ENCODE results near the gene ANO3.

Gene ANO3

DNA sequence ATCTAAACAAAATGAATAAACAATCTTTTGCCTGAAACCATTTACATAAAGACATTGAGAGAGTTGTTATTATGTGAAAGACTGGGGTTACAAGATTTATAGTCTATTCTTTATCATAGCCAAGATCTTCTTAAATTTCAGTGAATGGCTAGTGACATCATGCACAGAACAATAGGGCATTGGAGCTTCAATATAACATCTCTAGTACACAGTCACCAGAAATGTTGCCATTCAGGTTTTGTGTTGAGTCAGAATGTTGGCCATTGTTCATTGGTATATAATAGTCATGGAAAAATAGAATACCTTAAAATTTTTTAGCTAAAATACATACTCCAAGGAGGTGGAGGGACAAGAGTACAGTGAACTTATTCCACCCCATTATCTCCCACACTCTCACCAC lies 345.6 kb downstream of the ANO3 start:
- DNase-seq (ENCODE audit: low spot score), result no peak
- TF ChIP-seq, protein P1, sequence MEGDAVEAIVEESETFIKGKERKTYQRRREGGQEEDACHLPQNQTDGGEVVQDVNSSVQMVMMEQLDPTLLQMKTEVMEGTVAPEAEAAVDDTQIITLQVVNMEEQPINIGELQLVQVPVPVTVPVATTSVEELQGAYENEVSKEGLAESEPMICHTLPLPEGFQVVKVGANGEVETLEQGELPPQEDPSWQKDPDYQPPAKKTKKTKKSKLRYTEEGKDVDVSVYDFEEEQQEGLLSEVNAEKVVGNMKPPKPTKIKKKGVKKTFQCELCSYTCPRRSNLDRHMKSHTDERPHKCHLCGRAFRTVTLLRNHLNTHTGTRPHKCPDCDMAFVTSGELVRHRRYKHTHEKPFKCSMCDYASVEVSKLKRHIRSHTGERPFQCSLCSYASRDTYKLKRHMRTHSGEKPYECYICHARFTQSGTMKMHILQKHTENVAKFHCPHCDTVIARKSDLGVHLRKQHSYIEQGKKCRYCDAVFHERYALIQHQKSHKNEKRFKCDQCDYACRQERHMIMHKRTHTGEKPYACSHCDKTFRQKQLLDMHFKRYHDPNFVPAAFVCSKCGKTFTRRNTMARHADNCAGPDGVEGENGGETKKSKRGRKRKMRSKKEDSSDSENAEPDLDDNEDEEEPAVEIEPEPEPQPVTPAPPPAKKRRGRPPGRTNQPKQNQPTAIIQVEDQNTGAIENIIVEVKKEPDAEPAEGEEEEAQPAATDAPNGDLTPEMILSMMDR (IDR thresholded peaks at IDR 0.05; ENCODE audit: borderline replicate concordance, control extremely low read depth, extremely low read depth, insufficient read depth, missing control alignments), result no peak
- in situ Hi-C loops (cut with MboI; ENCODE audit: low sequenced_read_pairs, unreplicated experiment), result no loop called here

GRCh38 chr11:26687351-26687750 lies 355.4 kb downstream of the ANO3 start:
- TF ChIP-seq, protein P1 (IDR thresholded peaks at IDR 0.05; ENCODE audit: borderline replicate concordance, control extremely low read depth, extremely low read depth, insufficient read depth, missing control alignments), result no peak
- no peak for DNase-seq (ENCODE audit: low spot score)
- in situ Hi-C loops (cut with MboI; ENCODE audit: low sequenced_read_pairs, unreplicated experiment), result no loop called here

DNA sequence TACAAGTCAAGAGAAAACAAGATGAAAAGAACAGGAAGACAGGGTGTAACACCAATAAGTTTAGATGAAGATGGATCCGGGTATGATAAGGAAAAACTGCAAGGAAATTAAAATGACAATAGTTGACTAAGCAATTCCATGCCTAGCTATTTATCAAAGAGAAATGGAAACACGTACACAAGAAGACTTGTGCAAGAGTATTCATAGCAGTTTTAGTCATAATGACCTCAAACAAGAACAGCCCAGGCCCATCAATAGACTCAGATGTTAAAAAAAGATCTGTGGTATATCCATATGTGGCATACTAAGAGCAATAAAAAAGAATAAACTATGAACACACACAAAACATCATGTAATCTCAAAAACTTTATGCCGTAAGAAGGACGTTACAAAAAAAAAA lies 356.8 kb downstream of the ANO3 start:
- no peak for DNase-seq (ENCODE audit: low spot score)
- in situ Hi-C loops (cut with MboI; ENCODE audit: low sequenced_read_pairs, unreplicated experiment), result no loop called here
- TF ChIP-seq, protein P1 (IDR thresholded peaks at IDR 0.05; ENCODE audit: borderline replicate concordance, control extremely low read depth, extremely low read depth, insufficient read depth, missing control alignments), result no peak

DNA sequence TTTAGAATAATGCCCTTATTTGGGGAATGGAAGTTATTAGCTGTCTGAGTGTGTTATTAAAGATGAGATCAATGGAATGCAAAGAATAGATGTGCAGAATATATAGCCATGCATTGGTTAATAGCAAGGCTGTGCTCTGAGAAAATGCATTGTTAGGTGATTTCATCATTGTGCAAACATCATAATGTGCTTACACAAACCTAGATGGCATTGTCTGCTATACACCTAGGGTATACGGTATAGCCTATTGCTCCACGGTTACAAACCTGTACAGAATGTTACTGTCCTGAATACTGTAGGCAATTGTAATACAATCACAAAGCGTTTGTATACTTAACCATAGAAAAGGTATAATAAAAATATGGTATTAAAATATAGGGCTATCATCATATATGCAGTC lies 364.4 kb downstream of the ANO3 start:
- DNase-seq (ENCODE audit: low spot score), result no peak
- TF ChIP-seq, protein P1 (IDR thresholded peaks at IDR 0.05; ENCODE audit: borderline replicate concordance, control extremely low read depth, extremely low read depth, insufficient read depth, missing control alignments), result no peak
- in situ Hi-C loops (cut with MboI; ENCODE audit: low sequenced_read_pairs, unreplicated experiment), result no loop called here

DNA sequence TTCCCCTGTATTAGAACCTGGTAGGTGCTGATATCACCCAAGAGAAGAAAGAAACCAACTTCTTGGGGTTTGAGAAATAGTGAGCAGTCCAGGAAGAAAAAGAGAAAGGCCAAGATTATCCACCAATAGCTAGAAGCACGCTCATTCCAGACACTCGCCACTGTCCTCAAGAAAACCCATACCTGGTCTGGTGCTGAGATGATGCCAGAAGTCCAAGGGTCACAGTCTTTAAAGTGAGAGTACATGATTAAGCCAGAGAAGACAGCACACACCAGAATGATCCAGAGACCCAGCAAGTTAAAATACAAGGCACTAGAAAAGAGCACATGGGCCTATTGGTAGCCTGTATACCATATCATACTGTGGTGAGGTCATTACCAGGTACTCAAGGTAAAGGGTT lies 366.3 kb downstream of the ANO3 start:
- in situ Hi-C loops (cut with MboI; ENCODE audit: low sequenced_read_pairs, unreplicated experiment), result no loop called here
- TF ChIP-seq, protein P1 (IDR thresholded peaks at IDR 0.05; ENCODE audit: borderline replicate concordance, control extremely low read depth, extremely low read depth, insufficient read depth, missing control alignments), result no peak
- DNase-seq (ENCODE audit: low spot score), result no peak

DNA sequence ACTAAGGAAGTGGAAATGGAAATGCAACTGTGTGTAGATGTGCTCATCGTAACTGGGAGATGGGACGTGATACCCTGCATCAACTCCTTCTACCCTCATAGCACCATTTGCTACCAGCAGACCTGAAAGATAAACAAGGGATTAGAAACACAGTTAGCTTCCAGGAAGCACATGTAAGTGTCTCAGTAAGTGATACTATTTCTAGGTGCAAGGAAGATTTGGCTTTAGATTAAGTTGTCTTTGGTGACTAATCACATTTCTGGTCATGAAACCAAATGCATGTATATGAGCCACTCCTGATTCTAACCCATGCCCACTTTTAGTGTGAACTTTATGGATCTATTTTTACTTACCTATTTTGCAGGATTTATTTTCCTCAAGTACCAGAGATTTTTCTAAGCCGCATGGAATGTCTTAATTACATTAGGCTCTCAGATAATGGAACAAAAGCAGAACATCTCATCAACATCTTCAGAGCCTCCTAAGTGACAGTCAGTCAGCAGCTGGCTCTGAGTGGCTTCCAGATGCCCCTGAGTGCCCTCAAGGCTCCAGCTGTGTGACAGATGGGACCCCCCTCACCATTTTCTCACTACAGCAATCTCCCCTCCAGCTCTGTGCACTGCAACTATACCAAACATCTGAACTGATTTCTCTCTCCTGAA lies 368.8 kb downstream of the ANO3 start:
- no peak for DNase-seq (ENCODE audit: low spot score)
- in situ Hi-C loops (cut with MboI; ENCODE audit: low sequenced_read_pairs, unreplicated experiment), result no loop called here
- TF ChIP-seq, protein P1 (IDR thresholded peaks at IDR 0.05; ENCODE audit: borderline replicate concordance, control extremely low read depth, extremely low read depth, insufficient read depth, missing control alignments), result no peak

Measured in GM13976 (cell line).